Measurements from ENCODE around the gene OVCA2.
A peak's percentile ranks its signal among the peaks of the same experiment; 100 is the strongest.

Gene OVCA2

DNA sequence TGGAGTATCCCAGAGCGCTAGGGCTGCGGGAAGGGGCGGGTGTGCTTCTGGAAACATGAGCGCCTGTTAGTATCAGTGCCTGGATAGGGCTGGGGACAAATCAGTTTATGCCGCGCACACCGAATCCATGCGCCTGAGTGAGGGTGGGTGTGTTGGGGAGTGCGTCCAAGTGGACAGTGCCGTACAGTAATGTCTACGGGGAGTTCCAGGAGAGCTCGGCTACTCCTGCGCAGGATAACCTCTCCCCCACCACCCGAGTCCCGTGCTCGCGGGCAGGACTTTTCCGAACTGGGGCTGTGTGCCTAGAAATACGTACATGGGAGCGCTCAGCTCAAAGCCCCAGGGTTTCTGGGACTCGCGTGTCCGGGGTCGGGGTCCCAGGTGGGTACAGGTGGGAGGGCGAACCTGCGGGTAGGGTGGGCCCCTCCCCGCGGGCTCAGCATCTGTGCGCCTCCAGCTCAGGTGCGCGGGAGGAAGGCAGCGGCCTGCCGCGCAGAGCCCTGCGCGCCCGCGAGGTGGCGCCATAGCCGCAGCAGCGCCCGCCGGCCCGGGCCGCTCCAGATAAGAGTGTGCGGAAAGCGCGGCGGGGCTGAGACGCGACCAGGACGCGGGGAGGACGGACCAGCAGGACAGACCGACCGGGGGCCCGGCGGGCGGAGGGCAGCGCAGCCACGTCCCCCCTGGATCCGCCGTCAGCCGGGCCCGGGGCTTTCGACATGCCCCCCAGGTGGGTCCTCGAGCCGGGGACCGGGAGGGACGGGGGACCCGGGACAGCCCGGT lies 12.9 kb downstream of the OVCA2 start, which contains the start of gene HIC1:
Gene HIC1 (plus strand): TSS at position 592 of the 780 bp plus-strand sequence. CDS start 1,588 bp downstream, outside the sequence.
- DNase-seq = peak; percentile 75 to 91 (median 86)

DNA sequence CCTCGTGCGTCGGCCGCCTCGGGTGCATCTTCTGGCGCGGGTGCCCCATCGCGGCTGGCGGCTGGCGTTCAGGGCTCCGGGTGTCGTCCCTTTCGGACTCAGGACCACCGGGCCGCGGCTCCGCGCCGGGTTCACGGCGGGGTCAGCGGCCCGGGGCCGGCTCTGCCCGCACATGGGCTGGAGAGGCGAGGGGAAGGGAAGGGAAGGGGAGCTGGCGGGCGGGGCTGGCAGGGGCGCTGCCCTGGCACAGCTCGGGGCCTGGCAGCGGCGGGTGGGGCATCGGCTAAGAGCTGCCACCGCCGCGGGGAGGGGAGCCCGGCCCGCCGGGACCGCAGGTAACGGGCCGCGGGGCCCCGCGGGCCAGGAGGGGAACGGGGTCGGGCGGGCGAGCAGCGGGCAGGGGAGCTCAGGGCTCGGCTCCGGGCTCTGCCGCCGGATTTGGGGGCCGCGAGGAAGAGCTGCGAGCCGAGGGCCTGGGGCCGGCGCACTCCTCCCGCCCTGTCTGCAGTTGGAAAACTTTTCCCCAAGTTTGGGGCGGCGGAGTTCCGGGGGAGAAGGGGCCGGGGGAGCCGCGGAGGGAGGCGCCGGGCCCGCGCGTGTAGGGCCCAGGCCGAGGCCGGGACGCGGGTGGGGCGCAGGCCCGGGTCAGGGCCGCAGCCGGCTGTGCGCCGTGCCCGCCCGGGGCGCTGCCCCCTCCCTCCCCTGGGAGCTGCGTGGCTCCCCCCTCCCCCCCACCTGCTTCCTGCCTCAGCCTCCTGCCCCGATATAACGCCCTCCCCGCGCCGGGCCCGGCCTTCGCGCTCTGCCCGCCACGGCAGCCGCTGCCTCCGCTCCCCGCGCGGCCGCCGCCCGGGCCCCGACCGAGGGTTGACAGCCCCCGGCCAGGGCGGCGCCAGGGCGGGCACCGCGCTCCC lies 13.7 kb downstream of the OVCA2 start:
- DNase-seq = peak in 2 of 4 experiments; percentile 16 to 34

- DNase-seq = peak; percentile 59 to 84 (median 72)
Observed at GRCh38 chr17:2056206-2057174, 14.7 kb downstream of the OVCA2 start.

DNA sequence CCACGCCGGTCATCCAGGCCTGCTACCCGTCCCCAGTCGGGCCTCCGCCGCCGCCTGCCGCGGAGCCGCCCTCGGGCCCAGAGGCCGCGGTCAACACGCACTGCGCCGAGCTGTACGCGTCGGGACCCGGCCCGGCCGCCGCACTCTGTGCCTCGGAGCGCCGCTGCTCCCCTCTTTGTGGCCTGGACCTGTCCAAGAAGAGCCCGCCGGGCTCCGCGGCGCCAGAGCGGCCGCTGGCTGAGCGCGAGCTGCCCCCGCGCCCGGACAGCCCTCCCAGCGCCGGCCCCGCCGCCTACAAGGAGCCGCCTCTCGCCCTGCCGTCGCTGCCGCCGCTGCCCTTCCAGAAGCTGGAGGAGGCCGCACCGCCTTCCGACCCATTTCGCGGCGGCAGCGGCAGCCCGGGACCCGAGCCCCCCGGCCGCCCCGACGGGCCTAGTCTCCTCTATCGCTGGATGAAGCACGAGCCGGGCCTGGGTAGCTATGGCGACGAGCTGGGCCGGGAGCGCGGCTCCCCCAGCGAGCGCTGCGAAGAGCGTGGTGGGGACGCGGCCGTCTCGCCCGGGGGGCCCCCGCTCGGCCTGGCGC lies 15.4 kb downstream of the OVCA2 start:
- DNase-seq = peak in 2 of 4 experiments; percentile 45 to 52

GRCh38 chr17:2057760-2058585 lies 16.2 kb downstream of the OVCA2 start:
- peak in 3 of 4 experiments; percentile 39 to 56 (median 43) for DNase-seq

DNA sequence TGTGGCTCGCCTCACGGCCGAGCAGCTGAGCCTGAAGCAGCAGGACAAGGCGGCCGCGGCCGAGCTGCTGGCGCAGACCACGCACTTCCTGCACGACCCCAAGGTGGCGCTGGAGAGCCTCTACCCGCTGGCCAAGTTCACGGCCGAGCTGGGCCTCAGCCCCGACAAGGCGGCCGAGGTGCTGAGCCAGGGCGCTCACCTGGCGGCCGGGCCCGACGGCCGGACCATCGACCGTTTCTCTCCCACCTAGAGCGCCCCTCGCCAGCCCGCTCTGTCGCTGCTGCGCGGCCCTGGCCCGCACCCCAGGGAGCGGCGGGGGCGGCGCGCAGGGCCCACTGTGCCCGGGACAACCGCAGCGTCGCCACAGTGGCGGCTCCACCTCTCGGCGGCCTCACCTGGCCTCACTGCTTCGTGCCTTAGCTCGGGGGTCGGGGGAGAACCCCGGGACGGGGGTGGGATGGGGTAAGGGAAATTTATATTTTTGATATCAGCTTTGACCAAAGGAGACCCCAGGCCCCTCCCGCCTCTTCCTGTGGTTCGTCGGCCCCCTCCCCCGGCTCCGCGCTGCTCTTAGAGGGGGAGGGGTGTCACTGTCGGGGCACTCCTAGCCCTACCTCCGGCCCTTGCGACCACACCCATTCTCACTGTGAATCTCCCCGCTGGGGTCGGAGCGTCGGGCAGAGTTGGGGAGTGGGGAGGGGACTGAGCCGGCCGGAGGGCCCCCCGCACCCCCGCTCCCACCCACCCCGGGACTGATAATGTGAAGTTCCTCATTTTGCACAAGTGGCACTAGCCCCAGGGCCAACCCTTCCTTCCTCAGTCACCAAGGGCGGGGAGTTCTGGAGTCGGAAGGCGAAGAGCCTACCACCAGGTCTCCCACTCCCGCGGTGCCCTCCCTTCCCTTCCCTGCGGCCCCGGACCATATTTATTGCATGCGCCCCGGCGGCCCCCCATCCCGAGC lies 17.0 kb downstream of the OVCA2 start:
- DNase-seq = peak; percentile 86 to 94 (median 91)

GRCh38 chr17:2059547-2060384 lies 17.9 kb downstream of the OVCA2 start:
- DNase-seq = no peak

GRCh38 chr17:2060385-2060658 lies 18.5 kb downstream of the OVCA2 start:
- no peak for DNase-seq

- no peak for DNase-seq
Observed at GRCh38 chr17:2060681-2061440, 19.0 kb downstream of the OVCA2 start.

DNA sequence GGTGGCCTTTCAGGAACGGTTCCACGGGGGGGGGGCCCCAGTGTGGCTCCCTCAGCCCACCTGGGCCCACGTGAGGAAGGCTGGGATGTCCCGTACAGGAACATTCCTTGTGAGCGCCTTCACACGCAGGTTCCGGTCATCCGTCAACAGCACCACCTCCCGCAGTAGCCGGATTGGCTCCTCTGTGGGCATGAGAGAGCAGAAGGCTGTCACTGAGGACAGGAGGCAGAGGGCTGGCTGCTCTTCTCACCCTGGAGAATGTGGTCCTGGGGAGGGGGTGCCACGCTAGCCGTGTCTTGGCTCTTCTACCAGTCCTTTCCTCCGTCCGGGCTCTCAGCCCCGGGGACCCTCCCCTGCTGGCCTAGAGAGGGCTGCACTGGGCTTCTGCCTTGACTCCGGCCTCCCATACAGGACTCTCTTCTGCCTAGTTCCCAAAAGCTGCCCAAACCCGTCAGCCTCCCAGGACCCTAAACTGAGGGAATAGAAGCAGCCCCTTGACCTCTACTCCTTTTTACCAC lies 19.7 kb downstream of the OVCA2 start:
- no peak for DNase-seq

DNA sequence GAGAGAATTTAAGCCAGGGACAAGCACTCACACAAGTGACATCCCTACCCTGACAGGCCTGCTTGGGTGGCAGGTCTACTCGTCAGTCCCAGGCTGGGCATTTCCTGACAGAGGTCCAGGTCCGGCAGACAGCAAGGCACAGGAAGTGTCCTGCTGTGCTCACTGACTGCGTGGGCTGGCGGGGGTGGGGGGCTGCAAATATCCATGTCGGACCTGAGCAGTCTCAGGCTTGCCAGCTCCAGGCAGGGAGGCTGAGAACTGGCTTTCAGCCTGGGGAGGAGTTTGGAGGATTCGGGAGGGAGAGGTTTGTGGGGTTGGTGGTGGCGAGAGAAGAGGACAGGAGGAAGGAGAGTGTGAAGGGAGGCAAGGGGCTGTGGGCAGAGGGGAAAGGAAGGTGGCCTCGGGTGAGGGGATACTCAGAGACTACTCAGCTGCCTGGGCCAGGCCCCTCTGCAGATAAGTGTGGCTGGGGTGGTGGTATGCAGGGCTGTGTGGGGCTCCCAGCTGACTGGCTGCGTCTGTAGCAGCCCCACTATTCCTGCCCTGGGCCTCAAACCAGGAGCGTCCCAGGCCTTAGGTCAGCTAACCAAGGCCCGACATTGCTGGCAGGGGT lies 20.9 kb downstream of the OVCA2 start:
- DNase-seq = no peak

DNA sequence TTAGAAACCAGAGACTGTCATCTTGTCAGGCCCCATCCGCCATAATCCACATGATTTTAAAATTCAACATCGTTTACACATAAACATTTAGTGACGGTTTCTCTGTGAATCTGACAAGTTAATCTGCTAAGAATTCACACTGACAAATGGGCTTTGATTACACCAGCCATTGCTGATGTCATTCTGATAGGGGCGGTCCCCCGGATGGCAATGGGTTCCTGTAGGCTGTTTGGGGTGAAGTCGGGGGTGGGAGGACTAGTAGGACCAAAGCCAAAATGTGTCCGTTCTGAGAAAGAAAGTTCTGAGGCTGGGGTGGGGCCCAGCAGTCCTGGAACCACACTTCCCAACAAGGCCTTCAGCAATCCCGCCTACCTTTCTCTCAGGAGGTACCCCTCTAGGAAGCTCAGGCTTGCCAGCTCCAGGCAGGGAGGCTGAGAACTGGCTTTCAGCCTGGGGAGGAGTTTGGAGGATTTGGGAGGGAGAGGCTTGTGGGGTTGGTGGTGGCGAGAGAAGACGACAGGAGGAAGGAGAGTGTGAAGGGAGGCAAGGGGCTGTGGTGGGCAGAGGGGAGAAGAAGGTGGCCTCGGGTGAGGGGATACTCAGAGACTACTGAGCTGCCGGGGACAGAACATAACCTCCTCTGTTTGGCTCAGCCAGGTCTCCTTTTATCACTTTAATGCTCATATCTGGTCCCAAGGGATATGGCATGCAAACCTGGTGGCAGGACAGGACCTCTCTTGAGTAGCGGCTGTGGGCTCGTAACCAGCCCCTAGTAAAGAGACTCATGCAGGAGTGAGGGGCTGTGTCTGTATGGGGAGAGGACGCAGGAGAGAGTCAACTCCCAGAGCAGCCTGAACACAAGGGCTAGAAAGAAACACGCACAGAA lies 21.7 kb downstream of the OVCA2 start:
- DNase-seq = no peak

DNA sequence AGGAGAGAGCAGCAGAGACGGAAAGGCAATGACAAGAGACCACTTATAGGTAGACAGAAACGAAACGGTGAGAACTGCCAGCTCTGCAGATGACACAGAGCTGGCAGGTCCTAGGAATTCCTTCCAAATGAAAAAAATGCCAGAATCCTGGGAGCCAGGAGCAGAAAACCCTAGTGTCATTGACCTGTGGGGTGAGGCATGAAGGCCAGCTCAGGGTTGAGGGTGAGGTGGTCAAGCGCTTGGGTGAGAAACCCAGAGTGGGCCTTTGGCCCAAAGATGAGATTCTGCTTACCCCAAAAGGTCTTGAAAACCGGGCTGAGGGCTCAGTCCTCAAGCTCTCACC lies 22.3 kb downstream of the OVCA2 start:
- no peak for DNase-seq

DNA sequence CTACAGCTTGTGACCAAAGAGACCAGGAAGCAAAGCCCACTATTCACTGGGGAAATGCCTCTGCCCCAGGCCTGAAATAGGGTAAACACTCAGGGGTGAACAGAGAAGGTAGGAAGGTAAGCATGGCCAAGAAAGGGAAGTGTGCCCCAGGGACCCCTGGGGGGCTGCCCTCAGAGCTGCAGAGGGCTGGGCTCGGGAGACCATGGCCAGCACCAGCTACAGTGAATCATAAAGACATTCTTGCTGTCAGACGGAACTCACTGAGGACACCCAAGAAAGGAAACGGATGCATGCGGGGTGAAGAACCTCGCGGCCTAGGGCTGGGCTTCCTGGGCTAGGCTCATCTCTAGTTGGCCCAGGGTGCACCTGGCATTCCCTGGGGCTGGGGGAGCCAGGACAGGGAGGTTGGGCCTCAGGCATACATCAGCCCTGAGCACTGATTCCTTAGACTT lies 22.7 kb downstream of the OVCA2 start:
- DNase-seq = no peak

GRCh38 chr17:2064980-2065785 lies 23.4 kb downstream of the OVCA2 start:
- peak; percentile 44 to 70 (median 60) for DNase-seq
